Measurements from ENCODE around the gene C19orf38.
"Not testable (repeated sequence)": the region's sequence is repeated elsewhere in the genome, so short reads cannot be mapped to it uniquely, and the experiment has no call there.

C19orf38 gene

DNA sequence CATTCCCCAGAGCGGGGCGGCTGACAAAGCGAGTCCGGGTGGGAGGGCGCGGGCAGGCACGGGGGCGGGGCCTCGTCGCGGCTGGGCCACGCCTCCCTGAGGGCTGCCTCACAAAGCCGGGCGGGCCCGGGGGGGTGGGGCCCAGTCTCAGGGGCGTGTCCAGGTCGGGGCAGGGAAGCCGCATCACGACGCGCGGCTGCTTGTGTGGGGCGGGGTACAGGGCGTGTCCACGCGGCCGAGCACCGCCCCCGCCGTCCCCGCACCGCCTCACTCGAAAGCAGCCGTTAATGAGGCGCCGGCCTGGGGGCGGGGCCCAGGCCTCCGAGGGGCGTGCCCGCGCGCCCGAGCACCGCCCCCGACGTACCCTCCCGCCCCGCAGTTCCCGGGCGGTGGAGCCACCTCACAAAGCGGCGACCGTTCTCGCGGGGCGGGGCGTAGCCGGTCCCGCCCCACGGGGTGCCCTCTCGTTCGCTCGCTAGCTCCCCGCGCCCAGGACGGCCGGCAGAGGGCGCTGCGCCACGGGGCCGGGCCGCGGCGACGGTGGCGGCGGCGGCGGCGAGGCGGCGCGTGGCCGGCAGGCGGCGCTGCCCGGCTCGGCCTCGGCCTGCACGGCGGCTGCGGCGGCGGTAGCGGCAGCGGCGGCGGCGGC lies 22.9 kb downstream of the C19orf38 start, which contains the start of gene CARM1:
CARM1 (plus strand) TSS at position 599 of the 649 bp plus-strand sequence. CDS start 150 bp downstream, outside the sequence.
- peak; percentile 99 for DNase-seq (ENCODE audit: insufficient read length, low spot score)
- FAIRE-seq = no peak
- TF ChIP-seq, protein P1, sequence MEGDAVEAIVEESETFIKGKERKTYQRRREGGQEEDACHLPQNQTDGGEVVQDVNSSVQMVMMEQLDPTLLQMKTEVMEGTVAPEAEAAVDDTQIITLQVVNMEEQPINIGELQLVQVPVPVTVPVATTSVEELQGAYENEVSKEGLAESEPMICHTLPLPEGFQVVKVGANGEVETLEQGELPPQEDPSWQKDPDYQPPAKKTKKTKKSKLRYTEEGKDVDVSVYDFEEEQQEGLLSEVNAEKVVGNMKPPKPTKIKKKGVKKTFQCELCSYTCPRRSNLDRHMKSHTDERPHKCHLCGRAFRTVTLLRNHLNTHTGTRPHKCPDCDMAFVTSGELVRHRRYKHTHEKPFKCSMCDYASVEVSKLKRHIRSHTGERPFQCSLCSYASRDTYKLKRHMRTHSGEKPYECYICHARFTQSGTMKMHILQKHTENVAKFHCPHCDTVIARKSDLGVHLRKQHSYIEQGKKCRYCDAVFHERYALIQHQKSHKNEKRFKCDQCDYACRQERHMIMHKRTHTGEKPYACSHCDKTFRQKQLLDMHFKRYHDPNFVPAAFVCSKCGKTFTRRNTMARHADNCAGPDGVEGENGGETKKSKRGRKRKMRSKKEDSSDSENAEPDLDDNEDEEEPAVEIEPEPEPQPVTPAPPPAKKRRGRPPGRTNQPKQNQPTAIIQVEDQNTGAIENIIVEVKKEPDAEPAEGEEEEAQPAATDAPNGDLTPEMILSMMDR (IDR thresholded peaks at IDR 0.05; ENCODE audit: insufficient read depth, missing control alignments) = peak; percentile 84

DNA sequence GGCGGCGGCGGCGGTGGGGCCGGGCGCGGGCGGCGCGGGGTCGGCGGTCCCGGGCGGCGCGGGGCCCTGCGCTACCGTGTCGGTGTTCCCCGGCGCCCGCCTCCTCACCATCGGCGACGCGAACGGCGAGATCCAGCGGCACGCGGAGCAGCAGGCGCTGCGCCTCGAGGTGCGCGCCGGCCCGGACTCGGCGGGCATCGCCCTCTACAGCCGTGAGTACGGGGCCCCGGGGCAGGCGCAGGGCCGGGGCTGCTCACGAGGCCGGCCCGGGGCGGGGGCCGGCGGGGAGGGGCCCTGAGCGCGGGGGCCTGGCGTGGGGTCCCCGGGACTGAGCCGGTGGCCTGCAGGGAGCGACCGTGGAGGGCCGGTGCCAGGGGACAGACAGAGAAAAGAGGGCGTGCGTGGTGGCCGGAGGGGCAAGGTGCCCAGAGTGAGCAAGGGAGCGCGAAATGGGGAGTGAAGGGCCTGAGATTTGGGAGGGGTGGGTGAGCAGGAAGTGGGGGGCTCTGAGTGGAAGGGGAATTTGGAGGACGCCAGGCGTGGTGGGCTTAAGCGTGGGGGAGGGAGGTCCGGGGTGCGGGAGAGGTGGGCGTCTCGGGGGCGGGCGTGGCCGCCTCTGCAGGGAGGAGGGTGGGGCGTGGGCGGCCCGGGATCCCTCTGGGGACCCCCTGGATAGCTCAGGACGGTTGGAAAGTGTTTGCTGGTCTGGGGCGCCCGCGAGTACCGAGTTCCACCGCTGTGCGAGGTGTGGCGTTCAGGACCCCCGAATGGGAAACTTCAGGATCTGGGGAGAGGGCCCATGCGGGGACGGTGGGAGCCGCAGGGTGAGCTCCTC lies 23.7 kb downstream of the C19orf38 start:
- FAIRE-seq (no peak), DNase-seq (ENCODE audit: insufficient read length, low spot score) (peak; percentile 31)
- TF ChIP-seq, protein P1 (IDR thresholded peaks at IDR 0.05; ENCODE audit: insufficient read depth, missing control alignments) = no peak

DNA sequence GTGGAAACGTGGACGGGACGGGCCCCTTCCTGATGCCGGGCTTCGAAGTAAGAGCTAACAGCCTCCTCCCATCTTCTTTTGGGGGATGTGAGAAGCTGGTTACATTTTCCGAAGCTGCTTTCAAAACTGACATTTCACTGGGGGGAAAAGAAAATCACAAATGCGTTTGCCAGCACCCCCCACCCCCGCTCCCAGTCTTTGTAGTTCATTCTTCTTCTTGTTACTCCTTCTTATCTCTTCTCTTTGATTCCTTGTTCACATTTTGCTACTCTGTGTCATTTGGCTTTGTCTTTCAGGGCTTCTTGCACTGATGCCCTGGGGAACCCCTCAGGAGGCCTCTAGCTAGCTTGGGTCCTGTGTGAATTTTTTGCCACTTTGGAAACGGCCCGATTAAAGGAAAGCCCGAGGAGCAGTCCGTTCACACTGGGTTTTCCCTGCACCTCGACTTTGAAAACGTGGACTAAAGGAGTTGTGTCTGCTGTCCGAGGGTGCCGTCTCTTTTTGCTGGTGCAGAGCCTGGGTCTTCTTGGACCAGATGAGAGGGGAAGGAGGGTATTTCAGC lies 24.4 kb downstream of the C19orf38 start:
- FAIRE-seq = no peak
- TF ChIP-seq, protein P1 (IDR thresholded peaks at IDR 0.05; ENCODE audit: insufficient read depth, missing control alignments) = no peak
- DNase-seq (ENCODE audit: insufficient read length, low spot score) = no peak

DNA sequence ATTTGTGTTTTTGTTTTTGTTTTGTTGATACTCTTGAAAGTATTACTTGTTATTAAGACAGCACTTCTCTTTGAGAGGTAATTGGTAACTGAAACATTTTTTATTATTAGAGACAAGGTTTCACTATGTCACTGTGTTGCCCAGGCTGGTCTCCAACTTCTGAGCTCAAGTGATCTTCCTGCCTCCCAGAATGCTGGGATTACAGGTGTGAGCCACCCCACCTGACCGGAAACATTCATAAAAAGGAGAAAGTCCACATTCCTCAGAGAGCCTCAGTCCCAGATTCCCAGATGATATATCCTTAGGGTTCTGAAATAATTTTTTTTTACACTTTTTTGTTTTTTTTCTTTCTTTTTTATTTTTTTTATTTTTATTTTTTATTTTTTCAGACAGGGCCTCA lies 25.8 kb downstream of the C19orf38 start:
- TF ChIP-seq, protein P1 (IDR thresholded peaks at IDR 0.05; ENCODE audit: insufficient read depth, missing control alignments) = no peak
- no peak for FAIRE-seq
- DNase-seq (ENCODE audit: insufficient read length, low spot score) = no peak

DNA sequence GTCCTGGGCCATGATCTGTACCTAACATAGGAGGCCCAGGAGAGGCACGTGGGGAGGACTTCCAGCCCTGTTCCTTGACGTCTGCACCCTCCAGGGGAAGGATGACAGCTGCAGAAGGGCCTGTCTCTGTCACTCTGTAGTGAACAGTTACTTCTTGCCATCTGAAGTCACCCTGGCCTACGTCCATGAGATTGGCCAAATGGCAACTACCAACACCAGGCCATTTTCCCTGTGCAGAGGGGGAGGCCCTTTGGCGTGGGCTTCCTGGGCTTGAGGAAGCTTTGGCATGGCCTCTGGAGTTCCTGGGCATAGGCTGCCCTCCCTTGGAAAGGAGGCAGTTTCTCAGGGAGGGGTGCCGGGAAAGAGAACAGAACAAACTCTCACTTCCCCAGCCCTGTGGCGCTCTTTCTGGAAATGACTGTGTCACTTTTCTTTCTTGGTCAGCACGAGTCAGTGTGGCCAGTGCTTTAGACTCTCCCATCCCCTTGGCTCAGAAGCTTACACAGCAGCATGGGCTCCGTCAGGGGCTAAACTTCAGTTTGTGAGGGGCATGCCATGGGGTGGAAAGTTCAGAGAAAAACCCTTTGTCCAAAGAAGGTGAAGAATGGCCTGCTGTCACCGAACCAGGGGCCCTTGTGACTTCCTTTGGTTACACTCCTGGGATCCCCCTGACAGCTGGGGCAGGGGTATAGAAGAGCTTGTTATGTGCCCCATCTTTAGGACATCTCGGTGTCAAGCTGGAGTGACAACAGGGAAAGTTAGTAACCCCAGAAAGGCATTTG lies 28.4 kb downstream of the C19orf38 start:
- FAIRE-seq = no peak
- DNase-seq (ENCODE audit: insufficient read length, low spot score) = no peak
- TF ChIP-seq, protein P1 (IDR thresholded peaks at IDR 0.05; ENCODE audit: insufficient read depth, missing control alignments) = no peak

DNA sequence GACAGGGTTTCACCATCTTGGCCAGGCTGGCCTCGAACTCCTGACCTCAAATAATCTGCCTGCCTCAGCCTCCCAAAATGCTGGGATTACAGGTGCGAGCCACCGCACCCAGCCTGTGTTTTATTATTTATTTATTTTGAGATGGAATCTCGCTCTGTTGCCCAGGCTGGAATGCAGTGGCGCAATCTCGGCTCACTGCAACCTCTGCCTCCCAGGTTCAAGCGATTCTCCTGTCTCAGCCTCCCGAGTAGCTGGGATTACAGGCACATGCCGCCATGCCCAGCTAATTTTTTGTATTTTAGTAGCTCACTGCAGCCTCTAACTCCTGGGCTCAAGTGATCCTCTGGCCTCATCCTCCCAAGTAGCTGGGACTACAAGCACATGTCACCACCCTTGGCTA lies 29.4 kb downstream of the C19orf38 start:
- FAIRE-seq; DNase-seq (ENCODE audit: insufficient read length, low spot score): not testable (repeated sequence)

DNA sequence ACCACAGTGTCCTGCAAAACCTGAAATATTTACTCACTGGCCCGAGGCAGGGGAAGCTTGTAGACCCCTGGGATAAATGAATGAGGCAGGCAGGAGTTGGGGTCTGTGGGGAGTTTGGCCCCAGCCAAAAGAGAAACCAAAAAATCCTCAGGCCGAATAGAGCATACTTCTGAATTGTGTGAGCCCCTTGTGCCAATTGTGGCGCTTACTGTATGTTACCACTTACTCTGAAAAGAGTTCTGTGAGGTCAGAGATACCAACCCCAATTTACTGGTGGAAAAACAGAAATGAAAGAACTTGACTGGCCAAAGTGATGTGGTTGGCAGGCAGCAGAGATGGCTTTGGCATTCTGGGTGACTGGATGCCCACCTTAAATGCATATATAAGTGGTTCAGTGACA lies 30.0 kb downstream of the C19orf38 start:
- DNase-seq (ENCODE audit: insufficient read length, low spot score) = no peak
- no peak for FAIRE-seq
- TF ChIP-seq, protein P1 (IDR thresholded peaks at IDR 0.05; ENCODE audit: insufficient read depth, missing control alignments) = no peak
